Smooth muscle cell of the umbilical artery (primary cell): Measurements from ENCODE around the gene CARNS1. TPM values are rescaled to one million over a fixed set of nuclear protein-coding genes. Genes with fewer than 3 reads are reported as not detected.

Experiments
- total RNA-seq: library from RNA; depleted of rRNA; stranded (reverse); fragments of >200 nt; gene quantifications from 2 replicates; pipeline ENCODE4 v1.2.3, GENCODE V29; 2014

Gene CARNS1
- total RNA-seq, result 0.30 and 0.51 TPM in 2 replicates

GRCh38 chr11:67415501-67416304, at the start of gene CARNS1:
TSS of gene CARNS1 (plus strand) at chr11:67415678. CDS start at chr11:67416200, 522 bp downstream.

GRCh38 chr11:67372993-67373647, 42.4 kb upstream of the CARNS1 start, which contains the start of gene CLCF1:
TSS of gene CLCF1 (minus strand) at chr11:67373598. CDS start at chr11:67373539, 59 bp downstream.

GRCh38 chr11:67391304-67392182, 23.9 kb upstream of the CARNS1 start, which contains the start of gene RAD9A:
TSS of gene RAD9A (plus strand) at chr11:67391986. CDS start at chr11:67392045, 59 bp downstream.

GRCh38 chr11:67401495-67402191, 13.8 kb upstream of the CARNS1 start, which contains the start of gene PPP1CA:
TSS of gene PPP1CA (minus strand) at chr11:67401858. CDS start at chr11:67401782, 76 bp downstream.

GRCh38 chr11:67428052-67429001, 12.8 kb downstream of the CARNS1 start, which contains the start of gene RPS6KB2:
TSS of gene RPS6KB2 (plus strand) at chr11:67428494. CDS start at chr11:67428546, 52 bp downstream.

GRCh38 chr11:67437082-67437808, 21.8 kb downstream of the CARNS1 start, which contains the start of gene PTPRCAP:
TSS of gene PTPRCAP (minus strand) at chr11:67437682. CDS start at chr11:67437619, 63 bp downstream.

GRCh38 chr11:67452141-67452952, 36.9 kb downstream of the CARNS1 start, which contains the start of gene GPR152:
TSS of gene GPR152 (minus strand) at chr11:67452729. CDS start at chr11:67452724, 5 bp downstream.

GRCh38 chr11:67455054-67455453, 39.6 kb downstream of the CARNS1 start, which contains the start of gene CABP4:
TSS of gene CABP4 (plus strand) at chr11:67455354. CDS start at chr11:67455424, 70 bp downstream.

GRCh38 chr11:67468759-67469507, 53.5 kb downstream of the CARNS1 start, which contains the start of gene TMEM134:
TSS of gene TMEM134 (minus strand) at chr11:67469251. CDS start at chr11:67469192, 59 bp downstream.

Other genes with a start within 250 kb of the CARNS1 start
- 24.6 and 33.1 TPM in 2 replicates for gene GRK2, start 149.2 kb upstream of the CARNS1 start, total RNA-seq
- 39.8 and 50.2 TPM in 2 replicates for gene ANKRD13D, start 126.4 kb upstream of the CARNS1 start, total RNA-seq
- gene SSH3, start 112.1 kb upstream of the CARNS1 start, total RNA-seq, result 13.1 and 18.6 TPM in 2 replicates
- gene POLD4, start 62.1 kb upstream of the CARNS1 start, total RNA-seq, result 44.2 and 48.7 TPM in 2 replicates
- 1.8 and 4.2 TPM in 2 replicates for gene CLCF1, start 42.1 kb upstream of the CARNS1 start, total RNA-seq
- gene RAD9A, start 23.7 kb upstream of the CARNS1 start, total RNA-seq, result 5.2 and 7.4 TPM in 2 replicates
- gene PPP1CA, start 13.8 kb upstream of the CARNS1 start, total RNA-seq, result 92.3 and 121 TPM in 2 replicates
- not detected in 2 replicates for gene TBC1D10C, start 11.6 kb upstream of the CARNS1 start, total RNA-seq
- gene RPS6KB2, start 12.8 kb downstream of the CARNS1 start, total RNA-seq, result 34.6 and 38.0 TPM in 2 replicates
- 0.42 TPM in 1 of 2 replicates, not detected in the other for gene PTPRCAP, start 22.0 kb downstream of the CARNS1 start, total RNA-seq
- gene CORO1B, start 27.8 kb downstream of the CARNS1 start, total RNA-seq, result 123 and 144 TPM in 2 replicates
- gene GPR152, start 37.1 kb downstream of the CARNS1 start, total RNA-seq, result not detected in 2 replicates
- not detected in 2 replicates for gene CABP4, start 39.7 kb downstream of the CARNS1 start, total RNA-seq
- 38.1 and 38.6 TPM in 2 replicates for gene TMEM134, start 53.6 kb downstream of the CARNS1 start, total RNA-seq
- gene AIP, start 67.3 kb downstream of the CARNS1 start, total RNA-seq, result 51.1 and 80.2 TPM in 2 replicates
- gene PITPNM1, start 89.7 kb downstream of the CARNS1 start, total RNA-seq, result 17.8 and 31.0 TPM in 2 replicates
- gene CDK2AP2, start 92.5 kb downstream of the CARNS1 start, total RNA-seq, result 18.4 and 25.8 TPM in 2 replicates
- gene CABP2, start 107.8 kb downstream of the CARNS1 start, total RNA-seq, result not detected in 2 replicates
- gene GSTP1, start 168.1 kb downstream of the CARNS1 start, total RNA-seq, result 647 and 1,272 TPM in 2 replicates
- gene NDUFV1, start 191.3 kb downstream of the CARNS1 start, total RNA-seq, result 127 and 147 TPM in 2 replicates
- gene NUDT8, start 214.3 kb downstream of the CARNS1 start, total RNA-seq, result 4.5 and 5.3 TPM in 2 replicates
- not detected in 2 replicates for gene TBX10, start 224.1 kb downstream of the CARNS1 start, total RNA-seq
- not detected in 2 replicates for gene ACY3, start 235.1 kb downstream of the CARNS1 start, total RNA-seq